GM12878 (cell line): ENCODE data around the gene STT3B. TPM values are rescaled to one million over a fixed set of nuclear protein-coding genes. Genes with fewer than 3 reads are reported as not detected.

Experiments used
- ATAC-seq: fragments of 200-7000 bp; cut with Tn5 transposase; 3 replicates; pipeline ENCODE4 v1.9.1; 2020; ENCODE audit warnings: mild to moderate bottlenecking, moderate library complexity
- BruUV-seq: library from RNA; stranded (reverse); fragments of 400-500 nt; replicated peaks from 2 replicates; lab custom pipeline; 2021; lab: Mats Ljungman, UMichigan
- CTCF ChIA-PET: fragments of 300-600 bp; sonication (Branson Sonifier 250); formaldehyde crosslinking; extraction: SDS; loops from one replicate; lab custom pipeline; 2021; ENCODE audit warnings: inconsistent platforms; lab: Yijun Ruan, JAX
- POLR2A ChIA-PET: fragments of 350-600 bp; formaldehyde crosslinking; extraction: SDS; loops from one replicate; lab custom pipeline; 2021; ENCODE audit warnings: inconsistent platforms; lab: Charles Lee
- RAD21 ChIA-PET: fragments of 300-600 bp; sonication (Branson Sonifier 250); formaldehyde crosslinking; loops from one replicate; lab custom pipeline; 2023; ENCODE audit warnings: antibody characterized with exemption; ENCODE audit not compliant: unreplicated experiment; lab: Charles Lee
- SMC1A ChIA-PET: fragments of 300-600 bp; sonication (Branson Sonifier 250); formaldehyde crosslinking; loops from one replicate; lab custom pipeline; 2023; ENCODE audit not compliant: unreplicated experiment, uncharacterized antibody; lab: Charles Lee
- DNase-seq: peaks from one replicate; pipeline ENCODE4 v3.0.0-alpha.2; 2011; ENCODE audit warnings: low read depth, low spot score
- FAIRE-seq: peaks from 3 replicates; lab custom pipeline; 2011; peaks lifted over from hg19 to GRCh38; lab: Jason Lieb, UNC
- H2AFZ ChIP-seq: 2 replicates; pipeline ENCODE4 v1.6.0; 2011; ENCODE audit warnings: low read depth, low read length, control low read depth; ENCODE audit not compliant: control insufficient read depth
- H3K27ac ChIP-seq: 2 replicates; pipeline ENCODE4 v1.5.1; 2011; ENCODE audit warnings: control low read depth; ENCODE audit not compliant: control insufficient read depth, insufficient read depth
- H3K27me3 ChIP-seq, 2 experiments: replicated peaks in 1 of 2; 2 replicates each; pipeline versions ENCODE4 v1.6.0 to v1.6.1; 2011; ENCODE audit warnings: low read length in 1 of 2; ENCODE audit not compliant: control insufficient read depth in 2 of 2, insufficient read depth in 2 of 2
- H3K36me3 ChIP-seq, 2 experiments: 2 replicates each; pipeline ENCODE4 v1.5.1; 2011; ENCODE audit warnings: low read length in 1 of 2; ENCODE audit not compliant: control insufficient read depth in 2 of 2, insufficient read depth in 2 of 2
- H3K4me1 ChIP-seq: 2 replicates; pipeline ENCODE4 v1.6.1; 2011; ENCODE audit warnings: mild to moderate bottlenecking, low read length, moderate library complexity, mixed read lengths; ENCODE audit not compliant: control insufficient read depth, insufficient read depth
- H3K4me2 ChIP-seq: 2 replicates; pipeline ENCODE4 v1.6.0; 2011; ENCODE audit warnings: control low read depth; ENCODE audit not compliant: control insufficient read depth, insufficient read depth
- H3K4me3 ChIP-seq: fragments of 200-600 bp; sonication (generic); 2 replicates; pipeline ENCODE4 v1.5.1; 2016
- H3K79me2 ChIP-seq: 2 replicates; pipeline ENCODE4 v1.6.0; 2011; ENCODE audit warnings: low read length; ENCODE audit not compliant: control insufficient read depth, insufficient read depth
- H3K9ac ChIP-seq: 2 replicates; pipeline ENCODE4 v1.8.0; 2011; ENCODE audit warnings: low read length, control low read depth, mixed read lengths; ENCODE audit not compliant: control insufficient read depth, insufficient read depth
- H3K9me3 ChIP-seq: replicated peaks from 3 replicates; pipeline ENCODE4 v1.5.1; 2011; ENCODE audit warnings: mild to moderate bottlenecking, low read length; ENCODE audit not compliant: control insufficient read depth, insufficient read depth
- H4K20me1 ChIP-seq: 2 replicates; pipeline ENCODE4 v1.6.0; 2011; ENCODE audit not compliant: control insufficient read depth, insufficient read depth
- ASH2L ChIP-seq: fragments of 300-600, 200-600 bp; sonication (generic); IDR thresholded peaks from 2 replicates; pipeline ENCODE4 v1.6.1; 2017; ENCODE audit warnings: low read depth, mild to moderate bottlenecking, borderline replicate concordance
- BCL11A ChIP-seq: IDR thresholded peaks from 2 replicates; pipeline ENCODE4 v1.6.1; 2011; ENCODE audit warnings: low read depth, low read length
- ETV6 ChIP-seq, 2 experiments: fragments of 450-650 bp in 1 of 2; IDR thresholded peaks in 1 of 2; conservative IDR thresholded peaks in 1 of 2; 2 replicates each; pipeline ENCODE4 v1.6.1; 2014; ENCODE audit warnings: antibody characterized with exemption in 1 of 2, borderline replicate concordance in 1 of 2, low read depth in 1 of 2, mild to moderate bottlenecking in 1 of 2, moderate library complexity in 1 of 2
- FOS ChIP-seq: IDR thresholded peaks from 3 replicates; pipeline ENCODE4 v1.6.1; 2011; ENCODE audit warnings: borderline replicate concordance; ENCODE audit not compliant: insufficient read length; ENCODE audit errors: extremely low read depth
- HDAC2 ChIP-seq: fragments of 200-600 bp; sonication (generic); IDR thresholded peaks from 2 replicates; pipeline ENCODE4 v1.6.1; 2017
- LARP7 ChIP-seq: fragments of 450-650 bp; IDR thresholded peaks from 2 replicates; pipeline ENCODE4 v1.6.1; 2017; ENCODE audit warnings: mild to moderate bottlenecking
- POLR2A ChIP-seq: IDR thresholded peaks from 2 replicates; pipeline ENCODE4 v1.6.1; 2011; ENCODE audit warnings: low read depth, mild to moderate bottlenecking, low read length
- SREBF2 ChIP-seq: IDR thresholded peaks from 2 replicates; pipeline ENCODE4 v1.6.1; 2012; ENCODE audit warnings: mild to moderate bottlenecking, low read length
- YY1 ChIP-seq: IDR thresholded peaks from 2 replicates; pipeline ENCODE4 v1.6.1; 2011; ENCODE audit warnings: low read depth, mild to moderate bottlenecking, low read length
- WGBS: methylation state at CpG from one replicate; pipeline ENCODE4 v1.1.6; 2016; ENCODE audit warnings: low lambda C conversion rate; ENCODE audit not compliant: insufficient replicate concordance, insufficient coverage; ENCODE audit errors: missing lambda C conversion rate; 5-methylcytosine and 5-hydroxymethylcytosine counted together
- in situ Hi-C: fragments of 300-500 bp; cut with MboI; formaldehyde crosslinking; loops from 9 replicates; pipeline ENCODE4 v1.14.3; 2018; ENCODE audit warnings: mixed read lengths
- intact Hi-C: fragments of 100-400 bp; cut with micrococcal nuclease; formaldehyde crosslinking; loops from one replicate; pipeline ENCODE4 v1.14.2; 2022; ENCODE audit not compliant: unreplicated experiment
- polyA plus RNA-seq, 11 experiments: library from polyadenylated mRNA; depleted of rRNA in 4 of 11; unstranded in 6 of 11; stranded (reverse) in 5 of 11; fragments of >200 nt; fragmentation: Nextera tagmentation in 4 of 11; fragmentation: Illumina TruSeq in 1 of 11; extraction: Ambion mirVana in 4 of 11; extraction: Trizol in 1 of 11; gene quantifications; 1 replicate in 1 of 11; 2 replicates in 10 of 11; pipeline versions ENCODE4 v1.2.1 to v1.2.3, GENCODE V29; 2011 to 2016; ENCODE audit warnings: inconsistent platforms in 2 of 11, missing spikeins in 2 of 11, low read depth in 1 of 11
- total RNA-seq, 4 experiments: library from RNA; depleted of rRNA in 3 of 4; stranded (reverse); fragments of >200 nt in 3 of 4; fragmentation: Illumina TruSeq in 1 of 4; extraction: Trizol in 1 of 4; gene quantifications; 2 replicates each; pipeline versions ENCODE4 v1.2.1 to v1.2.3, GENCODE V29; 2013 to 2021
- TF ChIP-seq, protein P1 (sequence below): IDR thresholded peaks from 2 replicates; pipeline ENCODE4 v1.6.1; 2011; ENCODE audit warnings: borderline replicate concordance, low read depth, mild to moderate bottlenecking, moderate library complexity, low read length; ENCODE audit not compliant: insufficient read depth, poor library complexity, severe bottlenecking

The STT3B gene
- total and polyA plus RNA-seq, 10 of the 15 experiments (the other 5 are each of a cell fraction or from before 2014, with no cell fraction given): 19.9 to 208 (median 79.6) TPM

GRCh38 chr3:31670722-31671121 is 138.0 kb downstream of the STT3B start:
- H3K27ac ChIP-seq: no peak overlapping the region
- H3K27me3 ChIP-seq: no peaks in the 10 kb centered on the region
- no peaks in the 10 kb centered on the region for H3K36me3 ChIP-seq
- no peaks in the 10 kb centered on the region for H3K9me3 ChIP-seq
- no peaks in the 10 kb centered on the region for H3K79me2 ChIP-seq
- in situ Hi-C loops: no loop called here
- no TSS peak for BruUV-seq
- no peaks in the 10 kb centered on the region for H4K20me1 ChIP-seq
- CTCF ChIA-PET: interaction anchor here (0.6 kb wide), 2 partner anchors 249 to 737 kb away, joined by 3 read pairs; no protein-coding TSS in a partner anchor
- no peak overlapping the region for H3K4me3 ChIP-seq
- ATAC-seq (no peak), DNase-seq (no peak), FAIRE-seq (no peak)
- WGBS: 48% methylated on average over 9 of the region's 9 CpGs
- SMC1A ChIA-PET: interaction anchor here (2.9 kb wide), 1 partner anchor 9 kb away, joined by 7 read pairs; no protein-coding TSS in a partner anchor
- no peak overlapping the region for H3K9ac ChIP-seq
- no peak for TF ChIP-seq SREBF2
- no peak for TF ChIP-seq FOS
- TF ChIP-seq LARP7: no peak
- TF ChIP-seq HDAC2: no peak
- TF ChIP-seq YY1: no peak
- TF ChIP-seq, protein P1, sequence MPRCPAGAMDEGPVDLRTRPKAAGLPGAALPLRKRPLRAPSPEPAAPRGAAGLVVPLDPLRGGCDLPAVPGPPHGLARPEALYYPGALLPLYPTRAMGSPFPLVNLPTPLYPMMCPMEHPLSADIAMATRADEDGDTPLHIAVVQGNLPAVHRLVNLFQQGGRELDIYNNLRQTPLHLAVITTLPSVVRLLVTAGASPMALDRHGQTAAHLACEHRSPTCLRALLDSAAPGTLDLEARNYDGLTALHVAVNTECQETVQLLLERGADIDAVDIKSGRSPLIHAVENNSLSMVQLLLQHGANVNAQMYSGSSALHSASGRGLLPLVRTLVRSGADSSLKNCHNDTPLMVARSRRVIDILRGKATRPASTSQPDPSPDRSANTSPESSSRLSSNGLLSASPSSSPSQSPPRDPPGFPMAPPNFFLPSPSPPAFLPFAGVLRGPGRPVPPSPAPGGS: no peak
- no peak for TF ChIP-seq ETV6 (conservative IDR thresholded peaks at IDR 0.05 in 1 of 2, IDR thresholded peaks at IDR 0.05 in 1 of 2; ENCODE audit: borderline replicate concordance in 1 of 2, low read depth in 1 of 2)
- no peak for TF ChIP-seq BCL11A
- no peak for TF ChIP-seq POLR2A
- no peak for TF ChIP-seq ASH2L
- TF ChIP-seq, all 136 proteins: peak for 0
- no peak overlapping the region for H3K4me2 ChIP-seq
- ChIA-PET POLR2A (no interaction called here), RAD21 (no interaction called here)
- intact Hi-C loops: no loop called here
- no peaks in the 10 kb centered on the region for H3K4me1 ChIP-seq
- H2AFZ ChIP-seq: no peak overlapping the region
